OCI-LY1 (cell line): Measurements from ENCODE around the gene CLSTN2.

ENCODE experiments used
- H2AFZ ChIP-seq: fragments of 200-600 bp; sonication (generic), shearing (Covaris generic); 2 replicates; pipeline ENCODE4 v1.6.0; 2014; ENCODE audit warnings: antibody characterized with exemption, mild to moderate bottlenecking, low read length
- H3F3A ChIP-seq: fragments of 200-600 bp; sonication (generic), shearing (Covaris generic); 2 replicates; pipeline ENCODE4 v1.6.0; 2014; ENCODE audit warnings: mild to moderate bottlenecking, antibody characterized with exemption, low read length, moderate library complexity; ENCODE audit not compliant: insufficient read depth
- H3K27ac ChIP-seq: fragments of 200-600 bp; sonication (generic); 2 replicates; pipeline ENCODE4 v1.5.1; 2014; ENCODE audit warnings: low read length, mixed run types, mild to moderate bottlenecking, low read depth; ENCODE audit not compliant: poor library complexity, severe bottlenecking
- H3K27me3 ChIP-seq: fragments of 200-600 bp; sonication (generic); 2 replicates; pipeline ENCODE4 v1.6.0; 2014; ENCODE audit warnings: antibody characterized with exemption, mild to moderate bottlenecking, low read length, moderate library complexity; ENCODE audit not compliant: insufficient read depth
- H3K36me3 ChIP-seq: fragments of 200-600 bp; sonication (generic); 2 replicates; pipeline ENCODE4 v1.6.1; 2014; ENCODE audit warnings: mild to moderate bottlenecking, antibody characterized with exemption, low read length, moderate library complexity, mixed read lengths; ENCODE audit not compliant: insufficient read depth
- H3K4me1 ChIP-seq: fragments of 200-600 bp; sonication (generic); 2 replicates; pipeline ENCODE4 v1.5.1; 2014; ENCODE audit warnings: mild to moderate bottlenecking, low read length, moderate library complexity; ENCODE audit not compliant: insufficient read depth, severe bottlenecking
- H3K4me2 ChIP-seq: fragments of 200-600 bp; sonication (generic), shearing (Covaris generic); 2 replicates; pipeline ENCODE4 v1.6.1; 2014; ENCODE audit warnings: low read length
- H3K4me3 ChIP-seq: fragments of 200-600 bp; sonication (generic); 2 replicates; pipeline ENCODE4 v1.5.1; 2014; ENCODE audit warnings: low read length, low read depth, mild to moderate bottlenecking, mixed read lengths; ENCODE audit not compliant: poor library complexity, severe bottlenecking
- H3K79me2 ChIP-seq: fragments of 200-600 bp; shearing (Covaris generic); 2 replicates; pipeline ENCODE4 v1.6.1; 2016; ENCODE audit warnings: mixed run types, low read length, mixed read lengths; ENCODE audit not compliant: insufficient read depth
- H3K9ac ChIP-seq: fragments of 200-600 bp; sonication (generic), shearing (Covaris generic); 2 replicates; pipeline ENCODE4 v1.6.1; 2014; ENCODE audit warnings: mild to moderate bottlenecking, low read length, mixed read lengths
- H3K9me2 ChIP-seq: fragments of 200-600 bp; sonication (generic), shearing (Covaris generic); 2 replicates; pipeline ENCODE4 v1.6.1; 2014; ENCODE audit warnings: low read depth, mild to moderate bottlenecking, low read length, mixed read lengths
- H3K9me3 ChIP-seq: fragments of 200-600 bp; shearing (Covaris generic); 2 replicates; pipeline ENCODE4 v1.6.1; 2014; ENCODE audit warnings: low read length, mixed read lengths
- H4K20me1 ChIP-seq: fragments of 200-600 bp; sonication (generic), shearing (Covaris generic); 2 replicates; pipeline ENCODE4 v1.6.0; 2016; ENCODE audit warnings: mild to moderate bottlenecking, low read length; ENCODE audit not compliant: insufficient read depth
- EZH2 ChIP-seq: fragments of 200-600 bp; sonication (generic), shearing (Covaris generic); IDR thresholded peaks from 2 replicates; pipeline ENCODE4 v1.8.0; 2017; ENCODE audit warnings: borderline replicate concordance, mixed run types, mild to moderate bottlenecking, antibody characterized with exemption, low read length, moderate library complexity, mixed read lengths
- TF ChIP-seq, protein P1 (sequence below): fragments of 200-600 bp; sonication (generic), shearing (Covaris generic); IDR thresholded peaks from 2 replicates; pipeline ENCODE4 v1.5.1; 2017; ENCODE audit warnings: mild to moderate bottlenecking, antibody characterized with exemption, low read length, moderate library complexity, mixed read lengths

CLSTN2 gene

GRCh38 chr3:140315955-140316354, 381.0 kb downstream of the CLSTN2 start:
- Histone ChIP-seq H3F3A (no peaks in the 10 kb centered on the region), H3K9me2 (no peaks in the 10 kb centered on the region), H3K4me2 (no peak overlapping the region), H4K20me1 (no peaks in the 10 kb centered on the region), H2AFZ (no peak overlapping the region), H3K4me1 (no peaks in the 10 kb centered on the region), H3K27me3 (no peaks in the 10 kb centered on the region; the same call in 1 of the 2 replicates), H3K9ac (no peak overlapping the region), H3K36me3 (no peaks in the 10 kb centered on the region), H3K4me3 (no peak overlapping the region), H3K27ac (no peak overlapping the region), H3K9me3 (no peaks in the 10 kb centered on the region), H3K79me2 (no peaks in the 10 kb centered on the region)
- TF ChIP-seq EZH2 = no peak
- TF ChIP-seq, protein P1, sequence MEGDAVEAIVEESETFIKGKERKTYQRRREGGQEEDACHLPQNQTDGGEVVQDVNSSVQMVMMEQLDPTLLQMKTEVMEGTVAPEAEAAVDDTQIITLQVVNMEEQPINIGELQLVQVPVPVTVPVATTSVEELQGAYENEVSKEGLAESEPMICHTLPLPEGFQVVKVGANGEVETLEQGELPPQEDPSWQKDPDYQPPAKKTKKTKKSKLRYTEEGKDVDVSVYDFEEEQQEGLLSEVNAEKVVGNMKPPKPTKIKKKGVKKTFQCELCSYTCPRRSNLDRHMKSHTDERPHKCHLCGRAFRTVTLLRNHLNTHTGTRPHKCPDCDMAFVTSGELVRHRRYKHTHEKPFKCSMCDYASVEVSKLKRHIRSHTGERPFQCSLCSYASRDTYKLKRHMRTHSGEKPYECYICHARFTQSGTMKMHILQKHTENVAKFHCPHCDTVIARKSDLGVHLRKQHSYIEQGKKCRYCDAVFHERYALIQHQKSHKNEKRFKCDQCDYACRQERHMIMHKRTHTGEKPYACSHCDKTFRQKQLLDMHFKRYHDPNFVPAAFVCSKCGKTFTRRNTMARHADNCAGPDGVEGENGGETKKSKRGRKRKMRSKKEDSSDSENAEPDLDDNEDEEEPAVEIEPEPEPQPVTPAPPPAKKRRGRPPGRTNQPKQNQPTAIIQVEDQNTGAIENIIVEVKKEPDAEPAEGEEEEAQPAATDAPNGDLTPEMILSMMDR = no peak

- Histone ChIP-seq H3K4me3 (no peak overlapping the region), H3K36me3 (no peaks in the 10 kb centered on the region), H3K4me2 (no peak overlapping the region), H4K20me1 (no peaks in the 10 kb centered on the region), H3K4me1 (no peaks in the 10 kb centered on the region), H3K79me2 (no peaks in the 10 kb centered on the region), H3K9ac (no peak overlapping the region), H3K27me3 (no peaks in the 10 kb centered on the region; the same call in 1 of the 2 replicates), H3K27ac (no peak overlapping the region), H3K9me3 (no peaks in the 10 kb centered on the region), H3K9me2 (no peaks in the 10 kb centered on the region), H3F3A (no peaks in the 10 kb centered on the region), H2AFZ (no peak overlapping the region)
- TF ChIP-seq EZH2 = no peak
- TF ChIP-seq, protein P1 = no peak
Measured at GRCh38 chr3:140316466-140316865, 381.5 kb downstream of the CLSTN2 start.

DNA sequence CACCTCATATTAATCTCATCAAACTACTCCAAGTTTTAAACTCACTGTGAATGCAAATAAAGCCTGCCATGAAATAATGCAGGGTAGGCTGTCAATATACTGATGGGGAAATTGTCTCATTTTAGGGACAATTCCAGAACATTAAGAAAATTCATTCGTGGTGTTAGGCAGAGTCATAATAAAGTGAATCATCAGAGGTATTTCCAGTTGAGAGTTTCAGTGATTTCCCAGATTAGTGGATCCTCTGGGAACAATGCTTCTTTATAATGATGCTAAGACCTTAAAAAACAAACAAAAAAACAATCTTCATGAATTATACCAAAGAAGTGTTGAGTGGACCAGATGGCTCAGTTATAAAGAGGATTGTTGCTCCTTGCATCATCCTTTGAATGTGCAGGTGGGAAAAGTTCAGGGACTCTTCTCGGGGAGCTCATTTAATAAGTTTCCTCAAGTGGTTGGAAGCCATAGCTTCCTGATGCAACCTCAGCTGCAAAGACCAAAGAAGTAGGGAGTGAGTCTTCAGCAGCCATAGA, 381.9 kb downstream of the CLSTN2 start:
- no peak for TF ChIP-seq EZH2
- TF ChIP-seq, protein P1 = no peak
- no peaks in the 10 kb centered on the region for H3K4me1 ChIP-seq
- no peak overlapping the region for H2AFZ ChIP-seq

More for the DNA sequence above, 381.9 kb downstream of the CLSTN2 start:
- no peaks in the 10 kb centered on the region for H3K9me3 ChIP-seq
- no peak overlapping the region for H3K27ac ChIP-seq
- H3K27me3 ChIP-seq = no peaks in the 10 kb centered on the region; the same call in 1 of the 2 replicates
- no peak overlapping the region for H3K9ac ChIP-seq
- no peaks in the 10 kb centered on the region for H3K9me2 ChIP-seq
- no peak overlapping the region for H3K4me3 ChIP-seq
- no peaks in the 10 kb centered on the region for H3K79me2 ChIP-seq
- H3K36me3 ChIP-seq = no peaks in the 10 kb centered on the region
- H3F3A ChIP-seq = no peaks in the 10 kb centered on the region
- no peak overlapping the region for H3K4me2 ChIP-seq
- H4K20me1 ChIP-seq = no peaks in the 10 kb centered on the region
